ENCODE results near the gene PLAAT2.
"Not testable (repeated sequence)": the region's sequence is repeated elsewhere in the genome, so short reads cannot be mapped to it uniquely, and the experiment has no call there.

The PLAAT2 gene

GRCh38 chr11:63581224-63581623, 18.0 kb upstream of the PLAAT2 start:
- not testable (repeated sequence) for DNase-seq (ENCODE audit: low read depth, low spot score); H3K27ac ChIP-seq

DNA sequence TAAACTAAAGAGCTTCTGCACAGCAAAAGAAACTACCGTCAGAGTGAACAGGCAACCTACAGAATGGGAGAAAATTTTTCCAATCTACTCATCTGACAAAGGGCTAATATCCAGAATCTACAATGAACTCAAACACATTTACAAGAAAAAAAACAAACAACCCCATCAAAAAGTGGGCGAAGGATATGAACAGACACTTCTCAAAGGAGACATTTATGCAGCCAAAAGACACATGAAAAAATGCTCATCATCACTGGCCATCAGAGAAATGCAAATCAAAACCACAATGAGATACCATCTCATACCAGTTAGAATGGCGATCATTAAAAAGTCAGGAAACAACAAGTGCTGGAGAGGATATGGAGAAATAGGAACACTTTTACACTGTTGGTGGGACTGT, 15.7 kb upstream of the PLAAT2 start:
- H3K27ac ChIP-seq; DNase-seq (ENCODE audit: low read depth, low spot score): not testable (repeated sequence)

GRCh38 chr11:63574856-63575602, 11.8 kb upstream of the PLAAT2 start:
- no peak for DNase-seq (ENCODE audit: low read depth, low spot score)
- peak overlapping the region; percentile 51 for H3K27ac ChIP-seq

- H3K27ac ChIP-seq = peak overlapping the region; percentile 51
- no peak for DNase-seq (ENCODE audit: low read depth, low spot score)
Observed at GRCh38 chr11:63573881-63574855, 11.0 kb upstream of the PLAAT2 start.

DNA sequence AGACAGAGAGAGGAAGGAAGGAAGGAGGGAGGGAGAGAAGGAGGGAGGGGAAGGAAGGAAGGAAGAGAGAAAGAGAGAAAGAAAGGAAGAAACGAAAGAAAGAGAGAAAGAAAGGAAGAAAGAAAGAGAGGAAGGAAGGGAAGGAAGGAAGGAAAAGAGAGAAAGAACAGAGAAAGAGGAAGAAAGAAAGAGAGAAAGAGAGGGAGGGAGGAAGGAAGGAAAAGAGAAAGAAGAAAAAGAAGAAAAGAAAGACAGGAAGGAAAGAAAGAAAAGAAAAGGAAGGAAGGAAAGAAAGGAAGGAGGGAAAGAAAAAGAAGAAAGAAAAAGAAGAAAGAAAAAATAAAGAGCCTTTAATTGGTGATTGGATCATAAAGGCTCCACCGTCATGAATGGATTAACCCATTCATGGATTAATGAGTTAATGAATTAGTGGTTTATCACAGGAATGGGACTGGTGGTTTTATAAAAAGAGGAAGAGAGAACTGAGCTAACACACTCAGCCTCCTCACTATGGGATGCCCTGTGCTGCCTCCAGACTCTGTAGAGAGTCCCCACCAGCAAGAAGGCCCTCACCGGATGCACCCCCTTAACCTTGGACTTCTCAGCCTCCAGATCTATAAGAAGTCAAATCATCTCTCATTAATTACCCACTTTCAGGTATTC, 9.0 kb upstream of the PLAAT2 start:
- no peak overlapping the region for H3K27ac ChIP-seq
- no peak for DNase-seq (ENCODE audit: low read depth, low spot score)

DNA sequence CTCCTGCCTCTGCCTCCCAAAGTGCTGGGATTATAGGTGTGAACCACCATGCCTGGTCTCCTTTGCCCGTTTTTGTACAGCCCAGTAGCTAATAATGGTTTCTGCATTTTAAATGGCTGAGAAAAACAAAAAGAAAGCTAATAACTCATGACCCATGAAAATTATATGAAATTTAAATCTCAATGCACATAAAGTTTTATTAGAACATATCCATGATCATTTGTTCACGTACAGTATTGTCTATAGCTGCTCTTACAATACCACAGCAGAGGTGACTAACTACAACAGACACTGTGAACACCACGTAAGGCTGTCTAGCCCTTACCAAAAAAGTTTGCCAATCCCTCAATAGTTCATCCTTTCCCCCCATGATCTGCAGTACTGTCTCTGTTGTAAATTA, 6.4 kb upstream of the PLAAT2 start:
- no peak for DNase-seq (ENCODE audit: low read depth, low spot score)
- no peak overlapping the region for H3K27ac ChIP-seq

DNA sequence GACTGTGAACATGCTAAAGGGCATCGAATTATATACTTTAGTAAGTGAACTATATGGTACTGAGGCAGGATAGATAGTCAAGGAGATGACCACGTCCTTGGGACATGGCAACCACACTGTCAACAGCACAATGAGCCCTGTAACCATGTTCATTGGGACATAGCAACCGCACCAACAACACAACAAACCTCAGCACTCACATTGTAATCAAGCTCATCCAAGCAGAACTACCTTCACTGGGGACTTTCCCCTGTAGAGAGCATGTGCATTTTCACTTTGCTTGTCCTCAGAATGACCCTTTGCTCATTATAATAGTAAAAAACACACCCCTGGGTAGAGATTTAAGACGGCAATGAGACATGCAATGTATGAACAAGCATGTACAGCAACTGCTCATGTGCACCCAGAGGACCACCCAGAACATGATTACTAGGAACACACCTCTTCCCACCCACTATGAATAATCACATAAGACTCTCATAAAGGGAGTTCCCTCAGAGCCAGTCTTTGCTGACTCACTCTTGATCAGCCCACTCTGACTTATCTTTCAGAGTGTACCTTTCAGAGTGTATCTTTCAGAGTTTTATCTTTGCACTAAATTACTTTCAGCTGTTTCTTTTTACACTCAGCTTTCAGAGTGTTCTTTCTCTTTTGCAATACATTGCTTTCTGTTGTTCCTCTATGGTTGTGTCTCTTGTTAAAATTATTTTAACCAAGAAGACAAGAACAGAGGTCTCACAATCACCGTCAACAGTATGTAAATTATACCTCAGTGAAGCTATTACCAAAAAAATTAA, 4.1 kb upstream of the PLAAT2 start:
- DNase-seq (ENCODE audit: low read depth, low spot score) = peak; percentile 98
- H3K27ac ChIP-seq = peak overlapping the region; percentile 94

DNA sequence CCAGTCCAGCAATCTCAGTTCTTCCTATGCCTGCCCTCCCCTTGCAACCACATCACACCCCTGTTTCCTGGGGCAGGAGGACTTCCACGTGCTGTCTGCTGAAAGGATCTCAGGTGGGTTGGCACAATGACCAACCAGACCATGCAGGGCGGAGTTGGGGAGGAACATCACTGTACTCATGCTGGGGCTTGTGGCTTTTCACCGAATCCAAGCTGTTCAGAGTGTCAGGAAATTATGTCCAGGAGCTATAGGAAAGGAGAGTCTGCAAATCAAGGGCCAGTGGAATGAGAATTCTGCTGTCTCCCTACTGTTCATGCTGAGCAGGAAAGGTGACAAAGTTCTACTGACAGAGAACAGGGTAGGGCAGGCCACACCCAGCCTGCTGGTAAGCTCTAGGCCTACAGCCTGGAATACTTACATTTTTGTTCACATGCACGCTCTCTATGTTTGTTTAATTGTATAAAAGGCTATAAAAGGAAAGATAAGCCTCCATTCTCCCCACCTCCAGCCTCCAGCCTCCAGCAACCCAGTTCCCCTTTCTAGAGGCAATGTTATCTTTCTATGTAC, 1.7 kb upstream of the PLAAT2 start:
- peak; percentile 58 for DNase-seq (ENCODE audit: low read depth, low spot score)

GRCh38 chr11:63564056-63564774, 1.0 kb upstream of the PLAAT2 start:
- no peak for DNase-seq (ENCODE audit: low read depth, low spot score)

More for the DNA sequence above, 1.7 kb upstream of the PLAAT2 start:
- H3K27ac ChIP-seq = peak overlapping the region; percentile 94

DNA sequence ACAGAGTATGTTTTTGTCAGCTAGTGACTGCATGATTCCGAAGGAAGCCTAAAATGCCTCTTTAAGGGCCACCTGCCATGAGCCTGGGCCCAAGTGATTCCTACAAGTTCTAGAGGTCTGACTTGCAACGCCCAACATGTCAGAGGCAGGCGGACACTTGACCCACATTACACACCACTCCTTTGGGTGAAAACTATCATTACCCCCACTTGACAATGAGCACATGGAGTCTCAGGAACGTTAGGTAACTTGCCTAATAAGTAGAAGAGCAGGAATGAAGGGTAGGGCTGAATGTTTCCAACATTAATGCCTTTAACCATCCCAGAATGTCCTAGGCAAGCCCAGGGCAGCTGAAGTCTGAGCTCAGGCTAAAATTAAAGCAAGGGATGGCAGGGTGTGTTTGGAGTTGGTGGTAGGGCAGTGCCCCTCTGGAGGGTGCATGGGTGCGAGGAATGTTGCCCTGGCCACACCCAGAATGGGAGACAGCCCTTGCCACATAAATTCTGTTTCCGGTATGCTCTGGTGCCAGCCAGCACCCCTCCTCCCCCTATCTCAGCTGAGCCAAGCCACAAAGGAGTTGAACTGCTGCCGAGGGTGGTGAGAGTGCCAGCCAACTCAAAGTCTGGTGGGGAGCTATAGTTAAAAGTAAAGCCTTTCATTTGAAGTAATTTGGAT, 2.5 kb downstream of the PLAAT2 start:
- no peak for DNase-seq (ENCODE audit: low read depth, low spot score)
- H3K27ac ChIP-seq = peak overlapping the region; percentile 53

More at GRCh38 chr11:63564056-63564774, 1.0 kb upstream of the PLAAT2 start:
- peak overlapping the region; percentile 94 for H3K27ac ChIP-seq

DNA sequence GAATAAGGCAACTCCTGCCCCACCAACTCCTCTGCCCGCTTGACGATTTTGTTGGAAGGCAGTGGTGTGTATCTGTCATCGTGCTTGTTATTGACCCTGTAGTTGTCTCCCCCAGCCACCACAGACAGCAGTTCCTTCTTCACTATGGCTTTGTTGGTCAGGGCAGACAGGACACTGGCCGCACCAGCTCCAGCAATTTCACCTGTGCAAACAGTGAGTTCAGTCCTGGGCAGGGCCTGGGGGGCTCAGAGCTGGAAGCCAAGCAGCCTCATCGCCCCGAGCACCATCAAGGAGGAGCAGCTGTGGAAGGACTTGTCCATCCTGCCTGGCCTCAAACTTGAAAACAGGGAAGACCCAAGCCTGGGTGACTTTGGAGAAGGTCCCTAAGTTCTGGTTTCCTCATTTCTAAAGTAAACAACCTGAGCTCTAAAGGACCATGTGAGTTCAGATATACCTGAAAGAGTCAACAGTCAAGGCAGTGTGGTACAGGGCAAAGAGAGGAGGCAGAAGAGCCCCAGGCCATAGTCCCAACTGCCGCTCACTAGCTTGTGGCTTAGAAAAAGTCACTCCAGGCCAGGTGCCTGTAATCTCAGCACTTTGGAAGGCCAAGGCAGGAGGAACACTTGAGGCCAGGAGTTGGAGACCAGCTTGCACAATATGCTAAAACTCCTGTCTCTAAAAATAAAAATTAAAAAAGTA, 4.6 kb downstream of the PLAAT2 start:
- no peak overlapping the region for H3K27ac ChIP-seq
- no peak for DNase-seq (ENCODE audit: low read depth, low spot score)

DNA sequence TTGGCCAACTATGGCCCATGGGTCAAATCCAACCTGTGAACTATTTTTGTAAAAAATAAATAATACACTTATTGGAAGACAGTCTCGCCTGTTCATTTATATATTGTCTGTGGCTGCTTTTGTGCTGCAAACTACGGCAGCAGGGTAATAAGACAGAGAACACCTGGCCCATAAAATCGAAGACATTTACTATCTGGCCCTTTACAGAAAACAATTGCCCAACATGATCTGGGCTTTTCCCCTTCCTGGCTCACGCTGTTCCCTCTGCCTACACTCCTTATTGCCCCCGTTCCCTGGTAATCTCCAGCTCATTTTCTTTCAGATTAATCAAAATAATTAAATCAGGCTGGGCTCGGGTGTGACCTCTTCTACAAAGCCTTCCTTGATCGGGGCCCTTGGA, 5.6 kb downstream of the PLAAT2 start:
- no peak for DNase-seq (ENCODE audit: low read depth, low spot score)
- no peak overlapping the region for H3K27ac ChIP-seq

DNA sequence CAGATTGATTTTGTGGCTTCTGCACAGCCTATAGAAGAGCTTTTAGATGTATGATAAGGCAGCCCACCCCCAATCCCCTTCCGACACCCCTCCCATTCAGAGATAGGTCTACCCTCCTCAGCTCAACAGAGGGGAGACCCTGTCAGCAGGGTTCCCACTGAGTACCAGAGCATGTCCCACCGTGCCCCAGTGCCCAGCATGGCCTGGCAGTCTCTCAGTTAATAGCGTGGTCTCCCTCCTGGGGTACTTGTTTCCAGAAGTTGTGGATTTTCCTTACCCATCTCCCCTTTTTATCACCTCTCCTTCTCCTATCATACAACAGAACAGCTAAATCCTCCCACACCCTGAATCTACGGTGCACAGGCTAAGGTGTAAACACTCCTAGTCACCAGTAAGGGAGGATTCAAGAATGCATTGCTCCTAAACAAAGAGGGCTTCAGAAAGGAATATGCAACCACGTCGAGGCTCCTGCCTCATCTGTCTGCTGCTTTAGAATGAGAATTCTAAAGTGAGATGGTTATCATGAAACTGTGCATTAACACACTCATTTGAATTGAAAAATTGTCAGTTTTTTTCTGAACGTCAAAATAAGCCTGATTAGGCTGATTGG, 6.7 kb downstream of the PLAAT2 start:
- DNase-seq (ENCODE audit: low read depth, low spot score) = no peak
- H3K27ac ChIP-seq = no peak overlapping the region

DNA sequence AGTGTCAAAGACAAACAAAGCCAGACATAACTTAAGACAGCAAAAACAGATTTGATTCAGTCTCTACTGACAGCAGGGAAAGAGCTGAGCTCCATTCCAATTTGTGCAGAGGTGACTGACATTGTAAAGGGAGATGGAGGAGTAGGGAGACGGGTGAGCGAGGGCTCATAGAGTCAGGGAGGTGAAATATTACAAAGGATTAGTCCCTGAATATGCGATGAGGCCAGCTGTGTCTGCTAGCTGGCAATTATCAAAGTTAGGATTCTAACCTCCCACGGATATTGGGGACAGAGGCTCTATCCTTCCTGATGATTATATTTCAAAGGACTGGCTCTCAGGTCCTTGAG, 8.3 kb downstream of the PLAAT2 start:
- DNase-seq (ENCODE audit: low read depth, low spot score) = no peak
- peak overlapping the region; percentile 6 for H3K27ac ChIP-seq

- no peak for DNase-seq (ENCODE audit: low read depth, low spot score)
- peak overlapping the region; percentile 31 for H3K27ac ChIP-seq
Observed at GRCh38 chr11:63553759-63554158, 9.4 kb downstream of the PLAAT2 start.

DNA sequence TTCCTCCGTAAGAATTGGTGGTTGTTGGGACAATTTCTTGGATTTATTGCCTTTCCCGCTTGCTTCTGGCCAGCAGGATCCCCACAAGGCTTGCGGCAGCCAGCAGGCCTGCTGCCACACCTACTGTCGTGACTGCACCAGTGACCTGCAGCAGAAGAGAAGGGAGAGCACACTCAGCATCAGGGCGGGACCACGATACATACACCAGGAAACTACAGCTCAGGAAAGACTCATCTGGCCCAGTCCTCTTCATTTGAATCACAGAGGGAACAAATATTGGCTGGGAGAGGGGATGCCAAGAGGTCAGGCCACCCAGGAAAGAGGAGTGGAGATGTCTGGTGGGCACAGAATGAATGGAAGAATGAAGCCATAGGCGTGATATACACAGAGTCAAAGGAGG, 10.3 kb downstream of the PLAAT2 start:
- DNase-seq (ENCODE audit: low read depth, low spot score) = no peak
- peak overlapping the region; percentile 31 for H3K27ac ChIP-seq

DNA sequence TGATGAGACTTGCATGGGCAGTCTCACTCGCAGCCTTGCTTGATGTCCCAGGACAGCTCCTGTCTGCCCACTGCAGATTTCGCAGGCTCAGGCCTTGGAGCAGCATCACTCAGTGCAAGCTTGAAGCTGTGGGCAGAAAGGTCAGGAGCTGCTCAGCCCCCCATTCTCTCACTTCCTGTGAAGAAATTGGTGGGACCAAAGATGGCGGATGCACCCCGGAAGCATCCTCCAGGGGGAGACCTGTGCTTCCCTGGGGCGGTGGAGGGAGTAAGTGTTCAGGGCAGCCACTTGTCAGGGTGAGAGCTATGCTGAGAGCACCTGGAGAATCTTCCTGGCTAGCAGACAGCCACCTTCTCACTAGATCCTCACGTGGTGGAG, 11.3 kb downstream of the PLAAT2 start:
- DNase-seq (ENCODE audit: low read depth, low spot score) = no peak
- no peak overlapping the region for H3K27ac ChIP-seq
